ENCODE data around the gene WFS1. TPM values are rescaled to one million over a fixed set of nuclear protein-coding genes. Genes with fewer than 3 reads are reported as not detected.

The WFS1 gene
- total and polyA plus RNA-seq, 9 of the 15 experiments (the other 6 are each of a cell fraction or from before 2014, with no cell fraction given), result 0.01 to 0.29 (median 0.03) TPM; not detected in 5

DNA sequence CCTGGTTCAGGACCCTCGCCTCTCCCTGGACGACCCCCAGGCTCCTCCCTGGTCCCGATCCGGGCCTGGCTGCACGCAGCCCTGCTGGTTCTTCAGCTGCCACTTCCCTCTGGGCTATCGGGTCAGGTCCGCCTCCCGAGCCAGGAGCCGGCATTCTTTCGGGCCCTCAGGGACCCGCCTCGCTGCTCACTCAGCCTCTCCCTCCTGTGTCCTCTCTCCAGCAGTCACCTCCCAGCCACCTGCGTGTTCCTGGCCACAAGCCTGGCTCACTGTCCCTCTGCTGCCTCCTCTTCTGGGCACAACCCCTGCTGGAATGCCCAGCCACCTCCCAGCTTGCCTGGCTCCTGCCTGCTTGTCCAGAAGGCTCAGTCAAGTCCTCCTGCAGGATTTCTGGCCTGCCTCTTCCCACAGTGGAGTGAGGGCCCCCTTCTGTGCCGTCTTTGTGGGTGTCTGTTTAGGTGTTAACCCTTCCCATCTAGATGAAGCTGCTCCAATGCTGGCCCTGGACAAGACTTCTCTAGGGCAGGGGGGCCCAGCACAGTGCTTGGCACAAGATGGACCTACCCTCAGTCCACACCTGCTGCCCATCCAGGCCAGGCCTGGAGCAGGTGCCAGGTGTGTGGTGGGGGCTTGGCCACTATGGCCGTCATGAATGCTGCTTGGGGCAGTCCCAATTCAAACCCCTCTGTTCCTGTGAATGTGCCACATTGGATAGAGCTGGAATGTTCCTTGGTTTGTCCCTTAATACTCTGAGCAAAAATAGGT, 2.2 kb downstream of the WFS1 start:
- no peak for ATAC-seq
- WGBS (ENCODE audit: insufficient coverage, low coverage, missing lambda C conversion rate), result 2% methylated on average over 11 of the region's 15 CpGs
- Histone ChIP-seq H3K9ac (ENCODE audit: insufficient read depth in 1 of 2, low read depth in 2 of 2, low read length in 2 of 2) (no peak overlapping the region; a peak in 1 of 4 replicates), H3K9me1 (ENCODE audit: control insufficient read depth, insufficient read depth, low read length) (no peaks in the 10 kb centered on the region), H3K4me3 (no peak overlapping the region), H4K20me1 (replicated peaks; ENCODE audit: control insufficient read depth, insufficient read depth, low read length) (peaks cover 9% of the 10 kb centered on the region; the same call in 1 of the 2 replicates), H3K4me1 (replicated peaks in 1 of 2; ENCODE audit: control insufficient read depth in 2 of 2, insufficient read depth in 2 of 2, low read length in 2 of 2) (peaks cover 0 to 16% of the 10 kb centered on the region in 2 experiments; a peak in 2 of 5 replicates), H3K9me3 (replicated peaks; ENCODE audit: control insufficient read depth, insufficient read depth, low read depth, low read length) (no peaks in the 10 kb centered on the region), H3K4me2 (ENCODE audit: insufficient read depth, low read length) (no peak overlapping the region), H3K27me3 (ENCODE audit: control insufficient read depth in 2 of 2, insufficient read depth in 2 of 2, low read length in 2 of 2) (peaks cover 3 to 51% of the 10 kb centered on the region in 2 experiments; a peak in 3 of 5 replicates), H3K36me3 (ENCODE audit: control insufficient read depth, insufficient read depth, low read length) (no peaks in the 10 kb centered on the region), H3K79me2 (ENCODE audit: control insufficient read depth, insufficient read depth, low read length) (no peaks in the 10 kb centered on the region), H3K27ac (ENCODE audit: extremely low read depth, low read depth, low read length) (no peak overlapping the region), H2AFZ (ENCODE audit: low read depth, low read length) (no peak overlapping the region)
- FAIRE-seq, result no peak
- ChIA-PET CTCF (ENCODE audit: low intra/inter-chr PET ratio) (interaction anchor here (0.6 kb wide), 1 partner anchor 1241 kb away, joined by 3 read pairs; no protein-coding TSS in a partner anchor), POLR2A (interaction anchor here (1.7 kb wide), 1 partner anchor 222 kb away, joined by 4 read pairs; no protein-coding TSS in a partner anchor)
- in situ Hi-C loops (cut with MboI), result no loop called here
- no peak for DNase-seq (ENCODE audit: extremely low read depth in 1 of 4, low spot score in 3 of 4)
- intact Hi-C loops (cut with micrococcal nuclease), result no loop called here
- no TSS peak for BruUV-seq (replicated peaks)
- TF ChIP-seq, protein P1, sequence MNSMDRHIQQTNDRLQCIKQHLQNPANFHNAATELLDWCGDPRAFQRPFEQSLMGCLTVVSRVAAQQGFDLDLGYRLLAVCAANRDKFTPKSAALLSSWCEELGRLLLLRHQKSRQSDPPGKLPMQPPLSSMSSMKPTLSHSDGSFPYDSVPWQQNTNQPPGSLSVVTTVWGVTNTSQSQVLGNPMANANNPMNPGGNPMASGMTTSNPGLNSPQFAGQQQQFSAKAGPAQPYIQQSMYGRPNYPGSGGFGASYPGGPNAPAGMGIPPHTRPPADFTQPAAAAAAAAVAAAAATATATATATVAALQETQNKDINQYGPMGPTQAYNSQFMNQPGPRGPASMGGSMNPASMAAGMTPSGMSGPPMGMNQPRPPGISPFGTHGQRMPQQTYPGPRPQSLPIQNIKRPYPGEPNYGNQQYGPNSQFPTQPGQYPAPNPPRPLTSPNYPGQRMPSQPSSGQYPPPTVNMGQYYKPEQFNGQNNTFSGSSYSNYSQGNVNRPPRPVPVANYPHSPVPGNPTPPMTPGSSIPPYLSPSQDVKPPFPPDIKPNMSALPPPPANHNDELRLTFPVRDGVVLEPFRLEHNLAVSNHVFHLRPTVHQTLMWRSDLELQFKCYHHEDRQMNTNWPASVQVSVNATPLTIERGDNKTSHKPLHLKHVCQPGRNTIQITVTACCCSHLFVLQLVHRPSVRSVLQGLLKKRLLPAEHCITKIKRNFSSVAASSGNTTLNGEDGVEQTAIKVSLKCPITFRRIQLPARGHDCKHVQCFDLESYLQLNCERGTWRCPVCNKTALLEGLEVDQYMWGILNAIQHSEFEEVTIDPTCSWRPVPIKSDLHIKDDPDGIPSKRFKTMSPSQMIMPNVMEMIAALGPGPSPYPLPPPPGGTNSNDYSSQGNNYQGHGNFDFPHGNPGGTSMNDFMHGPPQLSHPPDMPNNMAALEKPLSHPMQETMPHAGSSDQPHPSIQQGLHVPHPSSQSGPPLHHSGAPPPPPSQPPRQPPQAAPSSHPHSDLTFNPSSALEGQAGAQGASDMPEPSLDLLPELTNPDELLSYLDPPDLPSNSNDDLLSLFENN (IDR thresholded peaks at IDR 0.05; ENCODE audit: low read depth in 2 of 2, low read length in 2 of 2), result no peak
- TF ChIP-seq THRAP3 (IDR thresholded peaks at IDR 0.05; ENCODE audit: borderline replicate concordance), result no peak
- TF ChIP-seq BCL6 (CRISPR knock-in tag; IDR thresholded peaks at IDR 0.05), result no peak
- TF ChIP-seq, protein P2, sequence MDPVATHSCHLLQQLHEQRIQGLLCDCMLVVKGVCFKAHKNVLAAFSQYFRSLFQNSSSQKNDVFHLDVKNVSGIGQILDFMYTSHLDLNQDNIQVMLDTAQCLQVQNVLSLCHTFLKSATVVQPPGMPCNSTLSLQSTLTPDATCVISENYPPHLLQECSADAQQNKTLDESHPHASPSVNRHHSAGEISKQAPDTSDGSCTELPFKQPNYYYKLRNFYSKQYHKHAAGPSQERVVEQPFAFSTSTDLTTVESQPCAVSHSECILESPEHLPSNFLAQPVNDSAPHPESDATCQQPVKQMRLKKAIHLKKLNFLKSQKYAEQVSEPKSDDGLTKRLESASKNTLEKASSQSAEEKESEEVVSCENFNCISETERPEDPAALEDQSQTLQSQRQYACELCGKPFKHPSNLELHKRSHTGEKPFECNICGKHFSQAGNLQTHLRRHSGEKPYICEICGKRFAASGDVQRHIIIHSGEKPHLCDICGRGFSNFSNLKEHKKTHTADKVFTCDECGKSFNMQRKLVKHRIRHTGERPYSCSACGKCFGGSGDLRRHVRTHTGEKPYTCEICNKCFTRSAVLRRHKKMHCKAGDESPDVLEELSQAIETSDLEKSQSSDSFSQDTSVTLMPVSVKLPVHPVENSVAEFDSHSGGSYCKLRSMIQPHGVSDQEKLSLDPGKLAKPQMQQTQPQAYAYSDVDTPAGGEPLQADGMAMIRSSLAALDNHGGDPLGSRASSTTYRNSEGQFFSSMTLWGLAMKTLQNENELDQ (CRISPR knock-in tag; IDR thresholded peaks at IDR 0.05; ENCODE audit: borderline replicate concordance), result no peak
- TF ChIP-seq, protein P3, sequence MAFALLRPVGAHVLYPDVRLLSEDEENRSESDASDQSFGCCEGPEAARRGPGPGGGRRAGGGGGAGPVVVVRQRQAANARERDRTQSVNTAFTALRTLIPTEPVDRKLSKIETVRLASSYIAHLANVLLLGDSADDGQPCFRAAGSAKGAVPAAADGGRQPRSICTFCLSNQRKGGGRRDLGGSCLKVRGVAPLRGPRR (CRISPR knock-in tag; IDR thresholded peaks at IDR 0.05), result no peak
- TF ChIP-seq ZBTB1 (CRISPR knock-in tag; IDR thresholded peaks at IDR 0.05; ENCODE audit: borderline replicate concordance, low read depth), result no peak
- TF ChIP-seq, protein P4, sequence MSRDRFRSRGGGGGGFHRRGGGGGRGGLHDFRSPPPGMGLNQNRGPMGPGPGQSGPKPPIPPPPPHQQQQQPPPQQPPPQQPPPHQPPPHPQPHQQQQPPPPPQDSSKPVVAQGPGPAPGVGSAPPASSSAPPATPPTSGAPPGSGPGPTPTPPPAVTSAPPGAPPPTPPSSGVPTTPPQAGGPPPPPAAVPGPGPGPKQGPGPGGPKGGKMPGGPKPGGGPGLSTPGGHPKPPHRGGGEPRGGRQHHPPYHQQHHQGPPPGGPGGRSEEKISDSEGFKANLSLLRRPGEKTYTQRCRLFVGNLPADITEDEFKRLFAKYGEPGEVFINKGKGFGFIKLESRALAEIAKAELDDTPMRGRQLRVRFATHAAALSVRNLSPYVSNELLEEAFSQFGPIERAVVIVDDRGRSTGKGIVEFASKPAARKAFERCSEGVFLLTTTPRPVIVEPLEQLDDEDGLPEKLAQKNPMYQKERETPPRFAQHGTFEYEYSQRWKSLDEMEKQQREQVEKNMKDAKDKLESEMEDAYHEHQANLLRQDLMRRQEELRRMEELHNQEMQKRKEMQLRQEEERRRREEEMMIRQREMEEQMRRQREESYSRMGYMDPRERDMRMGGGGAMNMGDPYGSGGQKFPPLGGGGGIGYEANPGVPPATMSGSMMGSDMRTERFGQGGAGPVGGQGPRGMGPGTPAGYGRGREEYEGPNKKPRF (IDR thresholded peaks at IDR 0.05; ENCODE audit: low read depth, low read length), result no peak
- no peak for TF ChIP-seq ZNF41 (CRISPR knock-in tag; conservative IDR thresholded peaks at IDR 0.05)
- TF ChIP-seq MYC (IDR thresholded peaks at IDR 0.05; ENCODE audit: low read depth, low read length), result no peak
- TF ChIP-seq MYC (CRISPR knock-in tag; IDR thresholded peaks at IDR 0.05; ENCODE audit: borderline replicate concordance, low read depth), result no peak
- TF ChIP-seq NFIX (CRISPR knock-in tag; IDR thresholded peaks at IDR 0.05; ENCODE audit: low read depth), result no peak
- no peak for TF ChIP-seq ZNF23 (CRISPR knock-in tag; IDR thresholded peaks at IDR 0.05)
- TF ChIP-seq ARID2 (IDR thresholded peaks at IDR 0.05), result no peak

All from K562 (cell line).